CD4-positive, alpha-beta T cell treated with Interleukin-2 at 100 ng/mL for 4 hours (primary cell): ENCODE results near the gene DBNL.
"Not testable (repeated sequence)": the region's sequence is repeated elsewhere in the genome, so short reads cannot be mapped to it uniquely, and the experiment has no call there.

Source experiments
- DNase-seq: peaks from one replicate; pipeline ENCODE4 v3.0.0-alpha.2; 2020; ENCODE audit warnings: low spot score

The DBNL gene

DNA sequence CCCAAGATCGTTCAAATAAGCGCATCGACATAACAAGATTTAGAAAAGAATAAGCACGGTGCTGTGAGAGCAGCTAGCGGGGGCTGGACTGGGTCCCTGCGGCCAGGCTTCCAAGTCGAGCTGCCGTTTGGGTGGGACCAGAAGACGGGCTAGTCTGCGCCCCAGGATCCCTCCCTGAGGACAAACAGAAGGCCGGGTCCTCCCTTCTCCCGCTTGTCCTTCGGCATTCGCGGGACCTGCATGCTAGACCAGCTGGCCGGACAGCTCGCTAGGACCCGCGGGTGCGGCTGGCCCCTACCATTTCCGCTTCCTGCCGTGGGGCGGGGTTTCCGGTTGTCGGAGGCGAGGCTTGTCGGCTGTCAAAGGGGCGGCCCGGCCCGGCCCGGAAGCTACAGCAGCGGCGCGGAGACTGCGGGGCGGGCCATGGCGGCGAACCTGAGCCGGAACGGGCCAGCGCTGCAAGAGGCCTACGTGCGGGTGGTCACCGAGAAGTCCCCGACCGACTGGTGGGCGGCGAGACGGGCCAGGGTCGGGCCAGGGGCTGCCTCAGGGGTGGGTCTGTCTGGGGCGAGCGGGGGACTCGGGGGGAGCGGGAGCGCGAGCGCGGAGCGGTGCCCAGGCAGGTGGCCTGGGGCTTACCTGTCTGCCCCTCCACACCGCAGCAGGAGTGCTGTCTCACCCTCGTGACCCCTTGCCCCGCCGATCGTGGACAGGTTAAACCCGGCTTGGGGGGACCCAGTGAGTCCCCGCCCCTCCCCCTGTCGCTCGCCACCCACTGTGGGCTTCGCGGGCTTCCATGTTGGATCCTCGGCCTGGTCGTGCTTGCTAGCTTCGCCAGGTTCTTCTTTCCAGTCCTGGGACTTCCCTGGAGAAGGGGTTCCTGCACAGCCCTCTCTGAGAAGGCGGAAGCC is at the start of gene DBNL:
Gene DBNL (plus strand): TSS at position 388 of the 911 bp plus-strand sequence. CDS start 36 bp downstream, at position 424.
- DNase-seq = peak; percentile 85

DNA sequence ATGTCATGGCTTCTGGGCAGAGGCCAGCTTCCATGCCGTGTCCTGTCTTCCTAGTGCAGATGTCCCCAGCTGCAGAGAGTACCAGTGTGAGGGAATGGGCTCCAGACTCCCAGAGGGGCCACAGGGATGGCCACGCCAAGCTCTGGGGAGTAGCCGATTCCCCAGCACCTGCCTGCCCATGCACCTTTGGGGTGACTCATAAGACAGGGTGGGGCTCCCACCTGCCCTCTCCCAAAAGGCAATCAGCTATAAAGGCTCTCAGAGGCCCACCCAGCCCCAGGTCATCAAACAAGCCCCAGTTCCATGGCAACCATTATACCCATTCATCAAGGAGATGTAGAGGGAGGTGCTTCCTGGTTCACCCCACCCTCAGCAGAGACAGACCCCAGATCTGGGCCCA is 47.0 kb upstream of the DBNL start, which contains the start of gene SPDYE1:
Gene SPDYE1 (plus strand): TSS at position 366 of the 400 bp plus-strand sequence. CDS start 2,053 bp downstream, outside the sequence.
- DNase-seq = not testable (repeated sequence)

GRCh38 chr7:44012081-44012480 is 32.4 kb upstream of the DBNL start:
- DNase-seq = not testable (repeated sequence)

DNA sequence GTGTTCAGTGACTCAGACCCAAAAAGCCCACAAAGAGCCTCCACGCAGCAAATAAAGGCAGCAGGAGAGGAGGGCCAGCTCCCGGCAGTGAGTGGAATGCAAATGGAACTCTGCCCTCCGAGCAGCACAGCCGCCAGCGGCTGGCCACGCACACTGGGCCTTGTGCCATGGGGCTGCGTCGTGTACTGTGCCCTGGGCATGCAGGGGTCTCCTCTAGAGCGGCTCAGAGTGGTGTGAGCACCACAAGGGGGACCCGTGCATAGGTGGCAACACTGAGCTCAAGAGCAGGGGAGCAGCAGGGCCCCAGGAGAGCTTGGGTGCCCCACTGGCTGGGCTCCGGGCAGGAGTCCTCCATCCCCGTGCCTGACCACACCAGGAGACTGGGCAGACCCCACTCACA is 29.4 kb upstream of the DBNL start:
- DNase-seq = not testable (repeated sequence)

- peak; percentile 100 for DNase-seq
Observed at GRCh38 chr7:44018857-44019807, 25.4 kb upstream of the DBNL start.

GRCh38 chr7:44019825-44020224 is 24.7 kb upstream of the DBNL start:
- DNase-seq = not testable (repeated sequence)

DNA sequence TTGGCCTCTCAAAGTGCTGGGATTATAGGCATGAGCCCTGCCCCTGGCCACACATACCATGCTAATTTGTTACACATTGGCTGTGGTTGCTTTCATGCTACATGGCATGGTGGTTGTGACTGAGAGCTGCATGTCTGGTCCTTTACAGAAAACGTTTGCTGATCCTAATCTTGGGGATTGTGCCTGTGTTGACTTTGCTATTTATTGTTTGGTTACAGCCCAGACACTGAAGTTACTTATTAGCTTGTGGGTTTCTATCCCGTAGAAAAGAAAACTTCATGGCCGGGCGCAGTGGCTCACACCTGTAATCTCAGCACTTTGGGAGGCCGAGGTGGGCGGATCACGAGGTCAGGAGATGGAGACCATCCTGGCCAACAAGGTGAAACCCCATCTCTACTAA is 22.4 kb upstream of the DBNL start:
- DNase-seq = not testable (repeated sequence)

GRCh38 chr7:44022796-44023467 is 21.6 kb upstream of the DBNL start:
- peak; percentile 29 for DNase-seq

DNA sequence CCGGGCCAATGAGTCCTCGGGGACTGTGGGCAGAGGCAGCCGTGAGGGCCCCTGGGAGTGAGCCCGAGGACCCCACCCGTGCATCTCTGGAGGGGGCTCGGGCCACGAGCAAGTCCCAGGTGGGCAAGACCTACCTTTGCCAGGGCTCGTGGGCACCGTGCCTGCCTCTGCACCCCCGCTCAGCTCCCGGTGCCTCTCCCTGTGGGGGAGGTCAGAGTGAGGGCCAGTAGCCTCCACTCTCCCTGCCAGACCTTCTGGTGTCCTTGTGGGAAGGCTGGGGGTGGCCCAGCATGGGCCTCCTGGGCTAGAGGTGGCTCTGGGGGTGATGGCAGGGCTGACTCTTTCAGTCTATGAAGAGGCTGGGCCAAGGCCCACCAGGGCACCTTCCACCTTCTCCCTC is 15.1 kb upstream of the DBNL start:
- DNase-seq = not testable (repeated sequence)

- not testable (repeated sequence) for DNase-seq
Observed at GRCh38 chr7:44030029-44030428, 14.5 kb upstream of the DBNL start.

DNA sequence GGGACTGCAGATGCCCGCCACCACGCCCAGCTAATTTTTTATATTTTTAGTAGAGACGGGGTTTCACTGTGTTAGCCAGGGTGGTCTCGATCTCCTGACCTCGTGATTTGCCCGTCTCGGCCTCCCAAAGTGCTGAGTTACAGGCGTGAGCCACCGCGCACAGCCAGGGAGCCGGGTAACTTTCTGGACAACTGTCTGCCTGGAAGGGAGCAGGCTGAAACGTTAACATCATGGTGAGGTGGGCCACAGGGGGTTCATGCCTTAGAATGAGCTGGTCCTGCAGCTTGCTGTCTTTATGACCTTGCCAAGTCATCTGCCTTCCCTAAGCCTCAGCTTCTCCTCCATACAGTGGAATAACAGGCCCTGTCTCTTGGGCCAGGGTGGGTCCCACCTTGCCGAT is 13.2 kb upstream of the DBNL start:
- DNase-seq = not testable (repeated sequence)

DNA sequence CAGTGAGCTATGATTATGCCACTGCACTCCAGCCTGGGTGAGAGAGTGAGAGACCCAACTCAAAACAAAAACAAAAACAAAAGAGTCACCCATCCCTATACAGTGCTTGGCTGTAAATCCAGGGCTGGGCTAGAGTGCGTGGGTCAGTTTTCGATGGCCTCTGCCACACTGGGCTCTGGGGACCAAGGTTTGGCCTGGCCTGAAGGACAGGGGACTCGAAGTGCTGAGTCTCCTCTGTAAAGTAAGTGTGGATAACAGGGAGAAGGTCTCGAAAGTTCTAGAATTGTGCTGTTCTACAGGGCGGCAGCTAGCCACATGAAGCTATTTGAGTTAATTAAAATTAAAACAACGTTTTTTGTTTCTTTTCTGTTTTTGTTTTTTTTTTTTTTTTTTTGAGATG is 12.5 kb upstream of the DBNL start:
- not testable (repeated sequence) for DNase-seq

DNA sequence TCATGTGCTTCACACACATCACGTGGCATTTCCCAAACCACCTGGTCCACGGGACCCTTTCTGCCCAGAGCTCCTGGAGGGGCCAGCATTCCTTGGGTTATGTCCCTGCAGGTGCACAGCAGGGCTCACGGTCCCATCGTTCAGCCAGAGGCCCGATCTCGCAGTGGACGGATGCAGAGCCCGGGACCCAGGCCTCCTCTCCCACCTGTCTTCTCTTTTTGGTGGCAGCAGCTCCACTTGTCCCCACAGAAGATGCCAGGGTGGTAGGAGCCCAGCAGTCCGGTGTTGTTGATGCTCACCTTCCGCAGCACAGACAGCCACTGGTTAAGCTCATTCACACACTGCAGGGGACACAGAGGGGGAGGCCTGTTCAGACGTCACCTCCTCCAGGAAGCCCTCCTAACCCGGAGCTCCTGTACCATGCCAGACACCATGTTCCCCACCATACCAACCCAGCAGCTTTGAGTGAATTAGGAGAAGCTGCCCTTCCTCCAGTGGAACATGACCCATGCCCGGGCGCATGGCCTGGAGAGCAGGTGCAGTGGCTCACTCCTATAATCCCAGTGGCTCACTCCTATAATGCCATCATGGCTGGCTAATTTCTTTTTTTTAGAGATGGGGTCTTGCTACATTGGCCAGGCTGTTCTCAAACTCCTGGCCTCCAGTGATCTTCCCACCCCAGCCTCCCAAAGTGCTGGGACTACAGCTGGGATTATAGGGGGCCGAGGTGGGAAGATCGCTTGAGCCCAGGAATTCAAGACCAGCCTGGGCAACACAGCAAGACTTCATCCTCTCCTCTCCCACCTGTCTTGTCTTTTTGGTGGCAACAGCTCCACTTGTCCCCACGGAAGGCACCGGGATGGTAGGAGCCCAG is 10.3 kb upstream of the DBNL start:
- not testable (repeated sequence) for DNase-seq

DNA sequence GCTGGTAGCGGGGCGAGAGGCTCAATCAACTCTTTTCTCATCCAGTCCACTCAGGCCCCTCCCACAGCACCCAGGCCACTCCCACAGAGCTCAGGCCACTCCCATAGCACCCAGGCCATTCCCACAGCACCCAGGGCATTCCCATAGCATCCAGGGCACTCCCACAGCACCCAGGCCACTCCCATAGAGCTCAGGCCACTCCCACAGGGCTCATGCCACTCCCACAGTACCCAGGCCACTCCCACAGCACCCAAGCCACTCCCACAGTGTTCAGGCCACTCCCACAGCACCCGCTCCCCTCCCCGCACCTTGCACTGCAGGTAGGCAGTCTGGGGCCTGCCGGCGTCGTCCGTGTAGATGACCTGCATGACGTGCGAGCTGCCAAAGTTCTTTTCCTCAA is 8.1 kb upstream of the DBNL start:
- peak; percentile 26 for DNase-seq

DNA sequence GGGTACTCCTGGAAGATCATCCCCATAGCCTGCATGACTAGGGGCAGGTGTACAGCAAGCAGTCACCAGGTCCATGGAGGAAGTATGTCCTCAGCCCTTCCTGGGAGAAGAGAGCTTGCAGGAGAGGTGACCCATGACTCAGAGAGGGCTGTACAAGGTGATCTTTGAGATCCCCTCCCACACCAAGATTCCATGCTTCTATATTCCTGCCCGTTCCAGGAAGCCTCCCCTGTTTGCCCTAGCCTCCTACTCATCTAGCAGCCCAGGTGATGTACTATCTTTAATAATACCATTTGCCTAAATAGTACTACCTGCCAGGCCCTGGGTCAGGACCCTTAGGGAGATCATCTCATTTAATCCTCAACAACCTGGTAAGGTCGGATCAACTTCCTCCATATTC is 6.6 kb upstream of the DBNL start:
- not testable (repeated sequence) for DNase-seq

GRCh38 chr7:44038553-44038952 is 5.9 kb upstream of the DBNL start:
- not testable (repeated sequence) for DNase-seq

DNA sequence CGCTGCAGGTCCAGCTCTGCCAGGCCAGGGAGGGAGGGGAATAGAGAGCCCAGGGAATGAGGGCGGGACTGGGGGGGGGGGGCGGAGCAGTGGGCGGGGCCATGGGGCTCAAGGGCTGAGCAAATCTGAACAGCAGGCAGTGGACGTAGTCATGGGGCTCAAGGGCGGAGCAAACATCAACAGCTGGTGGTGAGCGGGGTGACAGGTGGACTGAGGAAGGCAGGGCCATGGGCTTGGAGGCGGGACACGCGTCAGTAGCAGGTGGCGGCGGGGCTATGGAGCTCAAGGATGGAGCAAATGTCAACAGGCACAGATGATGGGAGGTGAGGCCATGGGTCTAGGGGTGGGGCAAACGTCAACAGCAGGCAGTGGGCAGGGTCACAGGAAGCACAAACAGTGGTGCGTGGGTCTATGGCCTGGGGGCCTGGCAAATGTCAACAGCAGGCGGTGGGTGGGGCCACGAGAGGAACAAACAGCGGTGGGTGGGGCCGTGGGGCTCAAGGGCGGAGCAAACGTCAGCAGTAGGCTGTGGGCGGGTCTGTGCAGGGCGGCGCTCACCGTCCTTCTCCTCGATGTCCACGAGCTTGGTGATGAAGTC is 5.4 kb upstream of the DBNL start:
- peak; percentile 82 for DNase-seq

DNA sequence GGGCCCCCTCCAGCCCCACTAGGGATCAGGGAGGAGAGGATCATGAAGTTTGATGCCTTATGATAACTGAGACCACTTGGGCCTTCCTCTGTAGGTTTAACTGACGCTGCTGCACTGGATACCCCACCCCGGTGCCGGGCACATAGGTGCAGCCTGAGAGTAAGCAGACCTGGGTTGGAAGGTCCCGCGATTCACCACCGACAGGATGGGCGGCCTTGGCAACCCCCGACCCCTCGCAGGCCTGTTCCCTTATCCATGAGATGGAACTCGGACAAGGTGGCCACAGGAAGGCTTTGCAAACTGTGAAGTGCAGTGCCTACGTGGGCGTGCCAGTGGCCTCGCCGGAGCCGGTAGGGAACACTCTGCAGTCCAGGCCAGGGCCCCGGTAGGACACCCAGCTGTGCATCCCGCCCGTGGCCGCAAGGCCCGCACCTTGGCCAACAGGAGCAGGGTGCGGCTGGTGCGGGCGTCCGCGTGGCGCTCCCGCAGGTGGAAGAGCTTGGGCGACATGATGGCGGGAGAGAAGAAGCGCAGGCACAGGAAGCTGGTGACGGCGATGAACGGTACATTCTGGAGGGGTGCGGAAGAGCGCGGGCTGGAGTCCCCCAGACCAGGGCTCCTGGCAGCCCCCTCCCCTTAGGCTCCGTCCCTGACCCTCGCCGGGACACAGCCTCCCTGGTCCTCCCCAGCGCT is 4.6 kb upstream of the DBNL start:
- not testable (repeated sequence) for DNase-seq

DNA sequence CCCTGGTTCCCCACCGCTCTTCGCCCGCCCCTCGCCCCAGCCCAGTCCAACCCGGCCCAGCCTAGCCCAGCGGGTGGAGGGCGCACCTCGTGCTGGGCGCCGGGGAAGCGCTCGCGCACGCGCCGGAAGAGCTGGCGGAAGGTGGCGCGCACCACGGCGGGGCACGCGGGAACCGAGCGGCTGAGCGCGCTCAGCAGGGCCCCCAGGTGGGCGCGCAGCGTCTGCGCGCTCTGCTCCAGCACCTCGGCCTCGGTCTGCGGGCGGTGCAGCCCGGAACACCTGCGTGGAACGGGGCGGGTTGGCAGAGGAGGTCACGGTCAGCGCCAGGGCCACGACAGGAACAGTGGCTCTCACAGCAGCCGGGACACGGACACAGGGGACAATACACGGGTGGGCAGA is 4.0 kb upstream of the DBNL start:
- peak; percentile 66 for DNase-seq

- no peak for DNase-seq
Observed at GRCh38 chr7:44042221-44042620, 2.3 kb upstream of the DBNL start.
